SU-DHL-6 (cell line): ENCODE results near the gene FGD5.

ENCODE experiments used
- H2AFZ ChIP-seq: fragments of 200-600 bp; sonication (generic); 2 replicates; pipeline ENCODE4 v1.6.1; 2014; ENCODE audit warnings: low read depth, mild to moderate bottlenecking, moderate library complexity, mixed read lengths, antibody characterized with exemption, low read length; ENCODE audit not compliant: severe bottlenecking
- H3F3A ChIP-seq: fragments of 200-600 bp; shearing (Covaris generic); 2 replicates; pipeline ENCODE4 v1.6.0; 2016; ENCODE audit warnings: antibody characterized with exemption, mild to moderate bottlenecking; ENCODE audit not compliant: insufficient read depth
- H3K27ac ChIP-seq: fragments of 200-600 bp; sonication (generic); 2 replicates; pipeline ENCODE4 v1.5.1; 2016; ENCODE audit warnings: low read depth, mild to moderate bottlenecking, low read length, moderate library complexity, mixed read lengths
- H3K27me3 ChIP-seq: fragments of 200-600 bp; sonication (generic), shearing (Covaris generic); 2 replicates; pipeline ENCODE4 v1.6.0; 2014; ENCODE audit warnings: mild to moderate bottlenecking, low read length
- H3K36me3 ChIP-seq: fragments of 200-600 bp; sonication (generic); 2 replicates; pipeline ENCODE4 v1.6.1; 2014; ENCODE audit warnings: mild to moderate bottlenecking, low read length, mixed read lengths
- H3K4me2 ChIP-seq: fragments of 300-600, 200-600 bp; shearing (Covaris generic), sonication (generic); 2 replicates; pipeline ENCODE4 v1.6.0; 2014; ENCODE audit warnings: low read length, low read depth, mild to moderate bottlenecking; ENCODE audit not compliant: poor library complexity, severe bottlenecking
- H3K4me3 ChIP-seq: fragments of 200-600 bp; sonication (generic); 2 replicates; pipeline ENCODE4 v1.5.1; 2014; ENCODE audit warnings: antibody characterized with exemption, low read length, mild to moderate bottlenecking, mixed read lengths; ENCODE audit not compliant: insufficient read depth, poor library complexity, severe bottlenecking
- H3K79me2 ChIP-seq: fragments of 200-600 bp; sonication (generic); 2 replicates; pipeline ENCODE4 v1.6.1; 2014; ENCODE audit warnings: mild to moderate bottlenecking, low read length, moderate library complexity; ENCODE audit not compliant: insufficient read depth
- H3K9ac ChIP-seq: fragments of 200-600 bp; sonication (generic); 2 replicates; pipeline ENCODE4 v1.7.0; 2014; ENCODE audit warnings: mild to moderate bottlenecking, low read length
- H3K9me2 ChIP-seq: fragments of 200-600 bp; sonication (generic); replicated peaks from 2 replicates; pipeline ENCODE4 v1.6.1; 2014; ENCODE audit warnings: low read length; ENCODE audit not compliant: insufficient read depth
- H3K9me3 ChIP-seq: fragments of 200-600 bp; sonication (generic); 2 replicates; pipeline ENCODE4 v1.6.1; 2014; ENCODE audit warnings: low read length, mixed read lengths; ENCODE audit not compliant: insufficient read depth
- H4K20me1 ChIP-seq: fragments of 200-600 bp; sonication (generic); 2 replicates; pipeline ENCODE4 v1.6.1; 2014; ENCODE audit warnings: low read depth, mild to moderate bottlenecking, antibody characterized with exemption, low read length, moderate library complexity, mixed read lengths
- EZH2phosphoT487 ChIP-seq: fragments of 200-600 bp; sonication (generic), shearing (Covaris generic); conservative IDR thresholded peaks from 2 replicates; pipeline ENCODE4 v1.6.1; 2018; ENCODE audit warnings: mild to moderate bottlenecking, antibody characterized with exemption, low read length, moderate library complexity, mixed read lengths
- TF ChIP-seq, protein P1 (sequence below): fragments of 200-600 bp; sonication (generic); IDR thresholded peaks from one replicate; pipeline ENCODE4 v1.5.1; 2017; ENCODE audit warnings: antibody characterized with exemption, mild to moderate bottlenecking, low read length, moderate library complexity; ENCODE audit not compliant: insufficient read depth, poor library complexity, severe bottlenecking

FGD5 gene

GRCh38 chr3:14950274-14950673 is 131.5 kb downstream of the FGD5 start:
- H3K27me3 ChIP-seq: no peaks in the 10 kb centered on the region
- H3K9ac ChIP-seq: no peak overlapping the region
- peaks cover 83% of the 10 kb centered on the region for H3K79me2 ChIP-seq
- peaks cover 12% of the 10 kb centered on the region; the same call in 1 of the 2 replicates for H3K36me3 ChIP-seq
- peaks cover 4% of the 10 kb centered on the region; the same call in 1 of the 2 replicates for H3F3A ChIP-seq
- TF ChIP-seq, protein P1, sequence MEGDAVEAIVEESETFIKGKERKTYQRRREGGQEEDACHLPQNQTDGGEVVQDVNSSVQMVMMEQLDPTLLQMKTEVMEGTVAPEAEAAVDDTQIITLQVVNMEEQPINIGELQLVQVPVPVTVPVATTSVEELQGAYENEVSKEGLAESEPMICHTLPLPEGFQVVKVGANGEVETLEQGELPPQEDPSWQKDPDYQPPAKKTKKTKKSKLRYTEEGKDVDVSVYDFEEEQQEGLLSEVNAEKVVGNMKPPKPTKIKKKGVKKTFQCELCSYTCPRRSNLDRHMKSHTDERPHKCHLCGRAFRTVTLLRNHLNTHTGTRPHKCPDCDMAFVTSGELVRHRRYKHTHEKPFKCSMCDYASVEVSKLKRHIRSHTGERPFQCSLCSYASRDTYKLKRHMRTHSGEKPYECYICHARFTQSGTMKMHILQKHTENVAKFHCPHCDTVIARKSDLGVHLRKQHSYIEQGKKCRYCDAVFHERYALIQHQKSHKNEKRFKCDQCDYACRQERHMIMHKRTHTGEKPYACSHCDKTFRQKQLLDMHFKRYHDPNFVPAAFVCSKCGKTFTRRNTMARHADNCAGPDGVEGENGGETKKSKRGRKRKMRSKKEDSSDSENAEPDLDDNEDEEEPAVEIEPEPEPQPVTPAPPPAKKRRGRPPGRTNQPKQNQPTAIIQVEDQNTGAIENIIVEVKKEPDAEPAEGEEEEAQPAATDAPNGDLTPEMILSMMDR: no peak
- TF ChIP-seq EZH2phosphoT487: no peak
- no peak overlapping the region for H3K4me2 ChIP-seq
- no peak overlapping the region for H3K4me3 ChIP-seq
- no peaks in the 10 kb centered on the region for H3K9me2 ChIP-seq
- H3K9me3 ChIP-seq: no peaks in the 10 kb centered on the region
- H3K27ac ChIP-seq: no peak overlapping the region
- no peak overlapping the region for H2AFZ ChIP-seq
- H4K20me1 ChIP-seq: no peaks in the 10 kb centered on the region

DNA sequence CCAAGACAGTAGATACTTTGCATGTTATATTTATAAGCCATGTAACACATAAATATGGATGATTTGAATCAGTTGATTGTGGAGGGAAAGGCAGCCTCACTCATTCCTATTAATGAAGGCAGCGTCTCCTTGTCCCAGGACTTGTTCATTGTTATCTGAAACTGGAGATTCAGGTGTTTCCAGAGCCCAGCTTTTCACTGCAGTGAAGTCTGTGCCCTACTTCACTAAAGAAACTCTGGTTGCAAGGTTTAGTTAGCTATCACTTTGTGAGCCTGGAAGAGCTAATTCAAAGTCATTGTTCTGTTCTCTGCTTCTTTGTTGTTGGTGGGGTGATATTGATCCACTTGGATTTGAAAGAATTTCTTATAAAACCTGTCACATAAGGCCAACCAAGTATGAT is 138.4 kb downstream of the FGD5 start:
- Histone ChIP-seq H4K20me1 (no peaks in the 10 kb centered on the region; the same call in 1 of the 2 replicates), H3K79me2 (peaks cover 86% of the 10 kb centered on the region), H3F3A (no peaks in the 10 kb centered on the region), H3K4me3 (no peak overlapping the region), H3K9me2 (no peaks in the 10 kb centered on the region), H3K27me3 (no peaks in the 10 kb centered on the region), H3K4me2 (no peak overlapping the region), H3K36me3 (peaks cover 9% of the 10 kb centered on the region), H3K9me3 (no peaks in the 10 kb centered on the region), H3K9ac (no peak overlapping the region), H2AFZ (no peak overlapping the region), H3K27ac (no peak overlapping the region)
- TF ChIP-seq, protein P1: no peak
- no peak for TF ChIP-seq EZH2phosphoT487

DNA sequence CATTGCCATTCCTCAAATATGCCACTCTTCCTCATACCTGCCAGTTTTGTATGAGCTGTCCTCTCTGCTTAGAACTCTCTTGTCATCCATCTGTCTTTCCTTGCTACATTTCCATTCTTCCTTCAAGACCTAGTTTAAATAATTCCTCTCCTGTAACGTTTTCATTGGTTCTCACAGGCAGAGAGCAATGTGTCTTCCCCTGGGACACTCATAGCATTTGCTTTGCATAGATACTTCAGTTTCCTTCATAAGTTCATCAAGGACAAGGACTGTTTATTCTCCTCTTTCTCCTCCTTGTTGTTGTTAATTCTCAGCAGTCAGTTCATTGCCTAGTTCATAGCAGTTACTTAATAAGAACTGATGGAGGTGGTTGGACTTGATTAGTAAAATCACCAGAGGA is 139.2 kb downstream of the FGD5 start:
- no peak for TF ChIP-seq EZH2phosphoT487
- TF ChIP-seq, protein P1: no peak
- Histone ChIP-seq H3K4me3 (no peak overlapping the region), H3K79me2 (peaks cover 82% of the 10 kb centered on the region), H2AFZ (no peak overlapping the region), H3K36me3 (peaks cover 9% of the 10 kb centered on the region), H4K20me1 (no peaks in the 10 kb centered on the region; the same call in 1 of the 2 replicates), H3K9me3 (no peaks in the 10 kb centered on the region), H3F3A (no peaks in the 10 kb centered on the region), H3K9ac (no peak overlapping the region), H3K9me2 (no peaks in the 10 kb centered on the region), H3K27me3 (no peaks in the 10 kb centered on the region), H3K27ac (no peak overlapping the region), H3K4me2 (no peak overlapping the region)
